HepG2 (cell line): ENCODE data around the gene AGPAT3. TPM values are rescaled to one million over a fixed set of nuclear protein-coding genes. Genes with fewer than 3 reads are reported as not detected.

Experiments
- ARNT2 ChIP-seq: sonication (generic); formaldehyde crosslinking; IDR thresholded peaks from 2 replicates; pipeline ENCODE4 v1.8.0; 2022; ENCODE audit warnings: mild to moderate bottlenecking, low read depth, missing genetic modification reagents, moderate library complexity
- CEBPB ChIP-seq: IDR thresholded peaks from 2 replicates; pipeline ENCODE4 v1.6.1; 2011; ENCODE audit warnings: low read depth, low read length, improper control_type of control experiment, borderline replicate concordance
- DMAP1 ChIP-seq: IDR thresholded peaks from 2 replicates; pipeline ENCODE4 v1.6.1; 2016
- EP300 ChIP-seq, 3 experiments: sonication (generic) in 1 of 3; formaldehyde crosslinking in 1 of 3; IDR thresholded peaks; 2 replicates each; pipeline versions ENCODE4 v1.5.1 to v1.6.1; 2011 to 2020; ENCODE audit warnings: low read depth in 2 of 3, low read length in 2 of 3, borderline replicate concordance in 1 of 3, improper control_type of control experiment in 1 of 3, mild to moderate bottlenecking in 1 of 3, missing genetic modification reagents in 1 of 3, moderate library complexity in 1 of 3
- FOXA1 ChIP-seq, 2 experiments: fragments of 450-650 bp in 1 of 2; sonication (generic) in 1 of 2; formaldehyde crosslinking in 1 of 2; IDR thresholded peaks; 2 replicates each; pipeline versions ENCODE4 v1.4.0 to v1.6.1; 2016 to 2020; ENCODE audit warnings: missing genetic modification reagents in 1 of 2
- HDAC1 ChIP-seq: sonication (generic); formaldehyde crosslinking; IDR thresholded peaks from 2 replicates; pipeline ENCODE4 v1.5.1; 2020; ENCODE audit warnings: mild to moderate bottlenecking, missing genetic modification reagents
- PITX1 ChIP-seq: sonication (generic); formaldehyde crosslinking; IDR thresholded peaks from 2 replicates; pipeline ENCODE4 v1.5.1; 2020; ENCODE audit warnings: mild to moderate bottlenecking, missing genetic modification reagents
- POLR2A ChIP-seq, 2 experiments: IDR thresholded peaks; 2 replicates each; pipeline ENCODE4 v1.6.1; 2011; ENCODE audit warnings: low read depth in 2 of 2, low read length in 2 of 2, mild to moderate bottlenecking in 1 of 2, moderate library complexity in 1 of 2; ENCODE audit not compliant: insufficient read depth in 1 of 2
- RARA ChIP-seq: IDR thresholded peaks from 2 replicates; pipeline ENCODE4 v1.6.1; 2016; ENCODE audit warnings: missing genetic modification reagents, missing compliant biosample characterization
- SIX4 ChIP-seq: sonication (generic); formaldehyde crosslinking; IDR thresholded peaks from 2 replicates; pipeline ENCODE4 v1.4.0; 2020; ENCODE audit warnings: missing genetic modification reagents
- ZNF253 ChIP-seq: sonication (generic); formaldehyde crosslinking; IDR thresholded peaks from 2 replicates; pipeline ENCODE4 v1.8.0; 2022; ENCODE audit warnings: mild to moderate bottlenecking, missing genetic modification reagents, borderline replicate concordance
- ZNF260 ChIP-seq: sonication (generic); formaldehyde crosslinking; IDR thresholded peaks from 2 replicates; pipeline ENCODE4 v1.4.0; 2020; ENCODE audit warnings: missing genetic modification reagents, low read depth, mild to moderate bottlenecking, borderline replicate concordance
- ZNF766 ChIP-seq: sonication (generic); formaldehyde crosslinking; IDR thresholded peaks from 2 replicates; pipeline ENCODE4 v1.5.0; 2020; ENCODE audit warnings: missing genetic modification reagents, borderline replicate concordance
- polyA plus RNA-seq, 8 experiments: library from polyadenylated mRNA; depleted of rRNA in 3 of 8; stranded (reverse) in 7 of 8; unstranded in 1 of 8; fragments of >200 nt; fragmentation: Illumina TruSeq in 4 of 8; extraction: Trizol in 4 of 8; gene quantifications; 2 replicates each; pipeline versions ENCODE4 v1.2.1 to v1.2.3, GENCODE V29; 2011 to 2016; ENCODE audit warnings: low read depth in 4 of 8, missing spikeins in 1 of 8, mixed read lengths in 1 of 8; ENCODE audit not compliant: insufficient read depth in 1 of 8
- total RNA-seq, 5 experiments: library from RNA; depleted of rRNA; stranded (reverse); fragments of >200 nt; fragmentation: Illumina TruSeq; extraction: Trizol; gene quantifications; 2 replicates each; pipeline ENCODE4 v1.2.3, GENCODE V29; 2016; ENCODE audit warnings: low read depth in 1 of 5
- TF ChIP-seq, protein P1 (sequence below): sonication (generic); formaldehyde crosslinking; IDR thresholded peaks from 2 replicates; pipeline ENCODE4 v1.4.0; 2020; ENCODE audit warnings: missing genetic modification reagents
- TF ChIP-seq, protein P2 (sequence below): sonication (generic); formaldehyde crosslinking; IDR thresholded peaks from 2 replicates; pipeline ENCODE4 v1.4.0; 2020; ENCODE audit warnings: mild to moderate bottlenecking, missing genetic modification reagents
- TF ChIP-seq, protein P3 (sequence below): sonication (generic); formaldehyde crosslinking; IDR thresholded peaks from 2 replicates; pipeline ENCODE4 v1.8.0; 2022; ENCODE audit warnings: missing genetic modification reagents, mild to moderate bottlenecking, moderate library complexity, borderline replicate concordance
- TF ChIP-seq, protein P4 (sequence below): IDR thresholded peaks from 2 replicates; pipeline ENCODE4 v1.6.1; 2016; ENCODE audit warnings: missing genetic modification reagents, missing compliant biosample characterization
- TF ChIP-seq, protein P5 (sequence below): sonication (generic); formaldehyde crosslinking; IDR thresholded peaks from 2 replicates; pipeline ENCODE4 v1.5.0; 2020; ENCODE audit warnings: mild to moderate bottlenecking, missing genetic modification reagents, borderline replicate concordance
- TF ChIP-seq, protein P6 (sequence below): IDR thresholded peaks from 2 replicates; pipeline ENCODE4 v1.6.1; 2016
- TF ChIP-seq, protein P7 (sequence below): sonication (generic); IDR thresholded peaks from 2 replicates; pipeline ENCODE4 v1.6.1; 2016; ENCODE audit warnings: low read depth, borderline replicate concordance

AGPAT3 gene
- total and polyA plus RNA-seq, 2 of the 13 experiments (the other 11 are each of a cell fraction or from before 2014, with no cell fraction given), result 32.2 to 54.4 TPM

DNA sequence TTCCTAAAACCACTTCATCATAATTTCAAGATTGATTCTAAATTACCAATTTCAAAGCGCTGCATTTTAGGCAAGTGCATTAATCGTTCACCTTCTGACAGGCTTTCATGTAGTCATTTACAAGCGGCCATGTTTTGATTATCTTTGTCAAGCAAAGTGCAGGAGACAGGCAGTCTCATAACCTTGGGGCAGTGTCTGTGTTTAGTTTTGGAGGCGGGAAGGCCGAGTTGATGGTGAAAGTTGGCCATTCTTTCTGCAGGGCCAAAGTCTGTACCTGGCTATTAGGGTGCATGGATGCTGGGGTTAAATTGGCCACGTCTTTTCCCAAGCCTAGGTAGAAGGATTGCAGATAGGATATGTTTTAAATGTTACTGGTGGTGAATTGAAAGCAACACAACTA, 2.9 kb downstream of the AGPAT3 start (continued):
- TF ChIP-seq, protein P1, sequence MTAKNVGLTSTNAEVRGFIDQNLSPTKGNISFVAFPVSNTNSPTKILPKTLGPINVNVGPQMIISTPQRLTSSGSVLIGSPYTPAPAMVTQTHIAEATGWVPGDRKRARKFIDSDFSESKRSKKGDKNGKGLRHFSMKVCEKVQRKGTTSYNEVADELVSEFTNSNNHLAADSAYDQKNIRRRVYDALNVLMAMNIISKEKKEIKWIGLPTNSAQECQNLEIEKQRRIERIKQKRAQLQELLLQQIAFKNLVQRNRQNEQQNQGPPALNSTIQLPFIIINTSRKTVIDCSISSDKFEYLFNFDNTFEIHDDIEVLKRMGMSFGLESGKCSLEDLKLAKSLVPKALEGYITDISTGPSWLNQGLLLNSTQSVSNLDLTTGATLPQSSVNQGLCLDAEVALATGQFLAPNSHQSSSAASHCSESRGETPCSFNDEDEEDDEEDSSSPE, result peak; percentile 77
- TF ChIP-seq RARA (peak; percentile 57; the same call in 1 of the 2 replicates), SIX4 (no peak), EP300 (IDR thresholded peaks at IDR 0.05; ENCODE audit: low read depth in 2 of 2, low read length in 2 of 2) (peak in 1 of 2 experiments; percentile 85; a peak in 1 of 4 replicates), EP300 (CRISPR knock-in tag; IDR thresholded peaks at IDR 0.05; ENCODE audit: borderline replicate concordance) (no peak), DMAP1 (CRISPR knock-in tag) (peak; percentile 71), POLR2A (IDR thresholded peaks at IDR 0.05; ENCODE audit: insufficient read depth in 1 of 2, low read depth in 2 of 2, low read length in 2 of 2) (peak in 1 of 2 experiments; percentile 14; a peak in 1 of 4 replicates), ARNT2 (no peak), ZNF253 (CRISPR knock-in tag) (no peak), ZNF766 (no peak), ZNF260 (CRISPR knock-in tag) (no peak), PITX1 (CRISPR knock-in tag) (no peak), CEBPB (no peak), FOXA1 (IDR thresholded peaks at IDR 0.05) (no peak), FOXA1 (CRISPR knock-in tag; IDR thresholded peaks at IDR 0.05) (0 out of 2 replicates have a peak, but pooled peaks have one; percentile 23), HDAC1 (CRISPR knock-in tag) (peak; percentile 55; the same call in 1 of the 2 replicates)
- TF ChIP-seq, protein P2, sequence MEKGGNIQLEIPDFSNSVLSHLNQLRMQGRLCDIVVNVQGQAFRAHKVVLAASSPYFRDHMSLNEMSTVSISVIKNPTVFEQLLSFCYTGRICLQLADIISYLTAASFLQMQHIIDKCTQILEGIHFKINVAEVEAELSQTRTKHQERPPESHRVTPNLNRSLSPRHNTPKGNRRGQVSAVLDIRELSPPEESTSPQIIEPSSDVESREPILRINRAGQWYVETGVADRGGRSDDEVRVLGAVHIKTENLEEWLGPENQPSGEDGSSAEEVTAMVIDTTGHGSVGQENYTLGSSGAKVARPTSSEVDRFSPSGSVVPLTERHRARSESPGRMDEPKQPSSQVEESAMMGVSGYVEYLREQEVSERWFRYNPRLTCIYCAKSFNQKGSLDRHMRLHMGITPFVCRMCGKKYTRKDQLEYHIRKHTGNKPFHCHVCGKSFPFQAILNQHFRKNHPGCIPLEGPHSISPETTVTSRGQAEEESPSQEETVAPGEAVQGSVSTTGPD (CRISPR knock-in tag), result 0 out of 2 replicates have a peak, but pooled peaks have one; percentile 27
- TF ChIP-seq, protein P3, sequence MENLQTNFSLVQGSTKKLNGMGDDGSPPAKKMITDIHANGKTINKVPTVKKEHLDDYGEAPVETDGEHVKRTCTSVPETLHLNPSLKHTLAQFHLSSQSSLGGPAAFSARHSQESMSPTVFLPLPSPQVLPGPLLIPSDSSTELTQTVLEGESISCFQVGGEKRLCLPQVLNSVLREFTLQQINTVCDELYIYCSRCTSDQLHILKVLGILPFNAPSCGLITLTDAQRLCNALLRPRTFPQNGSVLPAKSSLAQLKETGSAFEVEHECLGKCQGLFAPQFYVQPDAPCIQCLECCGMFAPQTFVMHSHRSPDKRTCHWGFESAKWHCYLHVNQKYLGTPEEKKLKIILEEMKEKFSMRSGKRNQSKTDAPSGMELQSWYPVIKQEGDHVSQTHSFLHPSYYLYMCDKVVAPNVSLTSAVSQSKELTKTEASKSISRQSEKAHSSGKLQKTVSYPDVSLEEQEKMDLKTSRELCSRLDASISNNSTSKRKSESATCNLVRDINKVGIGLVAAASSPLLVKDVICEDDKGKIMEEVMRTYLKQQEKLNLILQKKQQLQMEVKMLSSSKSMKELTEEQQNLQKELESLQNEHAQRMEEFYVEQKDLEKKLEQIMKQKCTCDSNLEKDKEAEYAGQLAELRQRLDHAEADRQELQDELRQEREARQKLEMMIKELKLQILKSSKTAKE (CRISPR knock-in tag), result peak; percentile 47; the same call in 1 of the 2 replicates
- TF ChIP-seq, protein P4, sequence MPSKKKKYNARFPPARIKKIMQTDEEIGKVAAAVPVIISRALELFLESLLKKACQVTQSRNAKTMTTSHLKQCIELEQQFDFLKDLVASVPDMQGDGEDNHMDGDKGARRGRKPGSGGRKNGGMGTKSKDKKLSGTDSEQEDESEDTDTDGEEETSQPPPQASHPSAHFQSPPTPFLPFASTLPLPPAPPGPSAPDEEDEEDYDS (CRISPR knock-in tag), result peak; percentile 41; the same call in 1 of the 2 replicates
- TF ChIP-seq, protein P5, sequence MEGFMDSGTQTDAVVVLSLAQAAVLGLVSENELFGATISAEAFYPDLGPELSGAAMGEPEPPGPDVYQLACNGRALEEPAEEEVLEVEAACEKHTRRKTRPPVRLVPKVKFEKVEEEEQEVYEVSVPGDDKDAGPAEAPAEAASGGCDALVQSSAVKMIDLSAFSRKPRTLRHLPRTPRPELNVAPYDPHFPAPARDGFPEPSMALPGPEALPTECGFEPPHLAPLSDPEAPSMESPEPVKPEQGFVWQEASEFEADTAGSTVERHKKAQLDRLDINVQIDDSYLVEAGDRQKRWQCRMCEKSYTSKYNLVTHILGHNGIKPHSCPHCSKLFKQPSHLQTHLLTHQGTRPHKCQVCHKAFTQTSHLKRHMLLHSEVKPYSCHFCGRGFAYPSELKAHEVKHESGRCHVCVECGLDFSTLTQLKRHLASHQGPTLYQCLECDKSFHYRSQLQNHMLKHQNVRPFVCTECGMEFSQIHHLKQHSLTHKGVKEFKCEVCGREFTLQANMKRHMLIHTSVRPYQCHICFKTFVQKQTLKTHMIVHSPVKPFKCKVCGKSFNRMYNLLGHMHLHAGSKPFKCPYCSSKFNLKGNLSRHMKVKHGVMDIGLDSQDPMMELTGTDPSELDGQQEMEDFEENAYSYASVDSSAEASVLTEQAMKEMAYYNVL (CRISPR knock-in tag), result 0 out of 2 replicates have a peak, but pooled peaks have one; percentile 37
- TF ChIP-seq, protein P6, sequence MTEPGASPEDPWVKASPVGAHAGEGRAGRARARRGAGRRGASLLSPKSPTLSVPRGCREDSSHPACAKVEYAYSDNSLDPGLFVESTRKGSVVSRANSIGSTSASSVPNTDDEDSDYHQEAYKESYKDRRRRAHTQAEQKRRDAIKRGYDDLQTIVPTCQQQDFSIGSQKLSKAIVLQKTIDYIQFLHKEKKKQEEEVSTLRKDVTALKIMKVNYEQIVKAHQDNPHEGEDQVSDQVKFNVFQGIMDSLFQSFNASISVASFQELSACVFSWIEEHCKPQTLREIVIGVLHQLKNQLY (CRISPR knock-in tag), result 0 out of 2 replicates have a peak, but pooled peaks have one; percentile 36
- TF ChIP-seq, protein P7, sequence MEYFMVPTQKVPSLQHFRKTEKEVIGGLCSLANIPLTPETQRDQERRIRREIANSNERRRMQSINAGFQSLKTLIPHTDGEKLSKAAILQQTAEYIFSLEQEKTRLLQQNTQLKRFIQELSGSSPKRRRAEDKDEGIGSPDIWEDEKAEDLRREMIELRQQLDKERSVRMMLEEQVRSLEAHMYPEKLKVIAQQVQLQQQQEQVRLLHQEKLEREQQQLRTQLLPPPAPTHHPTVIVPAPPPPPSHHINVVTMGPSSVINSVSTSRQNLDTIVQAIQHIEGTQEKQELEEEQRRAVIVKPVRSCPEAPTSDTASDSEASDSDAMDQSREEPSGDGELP, result no peak
